ENCODE results near the gene MYH3.

The MYH3 gene

DNA sequence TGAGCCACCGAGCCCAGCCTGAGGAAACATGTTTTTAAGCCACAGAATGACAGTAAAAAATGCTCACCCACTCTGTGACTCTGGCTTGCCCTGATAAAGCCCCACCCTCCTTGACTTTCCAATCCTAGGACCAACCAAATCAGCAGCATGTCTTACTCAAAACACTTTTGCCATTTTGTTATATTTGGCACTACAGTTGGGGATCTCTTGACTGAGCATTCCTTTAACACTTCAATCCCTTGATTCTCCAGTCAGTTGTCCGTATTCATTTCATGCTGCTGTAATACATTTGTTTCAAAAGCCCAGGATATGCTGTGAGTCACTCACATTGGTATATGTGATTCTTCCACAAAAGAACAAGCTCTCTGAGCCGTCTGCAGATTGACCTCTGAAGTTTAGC lies 8.2 kb downstream of the MYH3 start:
- DNase-seq = no peak

DNA sequence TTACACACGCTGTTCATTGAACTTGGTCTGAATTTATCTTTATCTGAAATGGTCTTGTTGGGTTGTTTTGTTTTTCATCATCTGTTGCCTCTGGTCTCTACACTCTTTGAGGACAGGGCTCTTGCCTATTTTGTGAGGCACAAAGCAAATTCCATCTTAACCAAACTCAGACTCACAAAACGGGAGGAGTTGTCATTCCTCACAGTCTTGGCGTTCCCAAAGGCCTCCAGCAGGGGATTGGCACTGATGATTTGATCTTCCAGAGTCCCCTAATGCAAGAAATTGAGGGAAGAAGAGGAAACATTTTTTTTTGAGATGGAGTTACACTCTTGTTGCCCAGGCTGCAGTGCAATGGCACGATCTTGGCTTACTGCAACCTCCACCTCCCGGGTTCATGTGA lies 8.7 kb downstream of the MYH3 start:
- DNase-seq = no peak

DNA sequence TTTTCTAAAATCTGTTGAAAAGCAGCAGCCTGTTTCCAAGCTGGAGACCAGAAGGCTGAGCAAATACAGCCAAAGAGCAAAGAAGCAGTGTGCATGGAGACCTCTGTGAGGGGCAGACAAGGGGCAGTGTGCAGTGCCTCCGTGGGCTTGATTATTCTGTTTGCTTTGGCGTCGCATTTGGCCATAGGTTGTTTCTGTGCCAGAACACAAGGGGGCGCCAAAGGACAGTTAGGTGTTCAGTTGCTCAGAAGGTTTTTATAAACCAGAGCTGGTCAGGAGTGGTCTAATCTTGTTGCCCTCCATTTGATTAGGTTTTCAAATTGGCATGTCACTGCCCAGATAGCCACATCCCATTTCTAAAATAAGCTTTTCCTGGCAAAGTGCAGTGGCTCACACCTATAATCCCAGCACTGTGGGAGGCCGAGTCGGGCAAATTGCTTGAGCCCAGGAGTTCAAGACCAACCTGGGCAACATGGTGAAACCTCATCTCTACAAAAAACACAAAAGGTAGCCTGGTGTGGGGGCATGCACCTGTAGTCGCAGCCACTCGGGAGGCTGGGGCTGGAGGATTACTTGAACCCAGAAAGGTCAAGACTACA lies 10.6 kb downstream of the MYH3 start:
- DNase-seq = peak; percentile 53

DNA sequence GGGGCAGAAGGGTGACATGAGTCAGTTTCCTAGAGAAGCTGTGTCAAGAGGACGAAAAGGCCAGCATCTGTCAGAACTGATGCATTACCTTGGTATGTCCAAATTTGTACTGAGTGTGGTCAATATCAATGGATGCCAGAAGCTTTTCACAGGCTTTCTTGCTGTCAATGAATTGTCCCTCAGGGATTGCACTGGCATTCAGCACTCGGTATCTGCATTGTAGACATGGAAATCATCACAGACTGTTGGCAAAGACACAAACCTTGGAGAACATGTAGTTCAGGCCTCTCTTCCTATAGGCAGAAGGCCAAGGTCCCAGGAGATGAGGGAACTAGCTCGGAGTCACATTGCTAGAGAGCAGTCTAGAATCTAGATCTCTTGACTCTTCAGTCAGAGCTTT lies 16.6 kb downstream of the MYH3 start:
- DNase-seq = no peak

DNA sequence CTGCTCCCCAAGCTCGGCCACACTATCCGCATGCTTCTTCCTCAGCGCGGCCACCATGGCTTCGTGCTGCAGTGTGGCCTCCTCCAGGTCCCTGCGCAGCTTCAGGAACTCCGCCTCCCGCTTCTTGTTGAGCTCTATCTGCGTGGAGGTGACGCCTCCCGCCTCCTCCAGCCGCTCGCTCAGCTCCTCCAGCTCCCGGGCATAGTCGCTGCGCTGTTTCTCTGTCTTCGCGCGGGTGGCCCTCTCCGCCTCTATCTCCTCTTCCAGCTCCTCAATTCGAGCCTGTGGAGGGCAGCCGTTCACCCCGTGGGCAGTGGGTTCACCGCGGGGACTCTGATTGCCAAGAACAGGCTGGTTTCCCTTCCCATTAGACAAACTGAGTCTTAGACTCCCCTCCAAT lies 19.0 kb downstream of the MYH3 start:
- DNase-seq = no peak

DNA sequence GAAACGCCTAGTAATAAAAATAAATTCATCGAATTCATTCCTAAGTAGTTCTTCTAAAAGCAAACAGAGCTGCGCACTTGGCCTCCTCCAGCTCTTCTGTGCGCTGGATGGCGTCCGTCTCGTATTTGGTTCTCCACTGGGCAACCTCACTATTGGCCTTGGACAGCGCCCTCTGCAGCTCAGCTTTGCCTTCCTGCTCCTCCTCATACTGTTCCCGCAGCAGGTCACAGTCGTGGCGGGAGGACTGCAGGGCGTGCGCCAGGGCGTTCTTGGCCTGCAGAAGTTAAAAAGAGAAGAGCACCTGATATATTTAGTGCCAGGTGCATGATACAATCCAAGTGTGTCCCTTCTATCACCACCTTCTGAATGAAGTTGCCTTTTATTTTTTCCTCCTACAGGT lies 21.8 kb downstream of the MYH3 start:
- no peak for DNase-seq

DNA sequence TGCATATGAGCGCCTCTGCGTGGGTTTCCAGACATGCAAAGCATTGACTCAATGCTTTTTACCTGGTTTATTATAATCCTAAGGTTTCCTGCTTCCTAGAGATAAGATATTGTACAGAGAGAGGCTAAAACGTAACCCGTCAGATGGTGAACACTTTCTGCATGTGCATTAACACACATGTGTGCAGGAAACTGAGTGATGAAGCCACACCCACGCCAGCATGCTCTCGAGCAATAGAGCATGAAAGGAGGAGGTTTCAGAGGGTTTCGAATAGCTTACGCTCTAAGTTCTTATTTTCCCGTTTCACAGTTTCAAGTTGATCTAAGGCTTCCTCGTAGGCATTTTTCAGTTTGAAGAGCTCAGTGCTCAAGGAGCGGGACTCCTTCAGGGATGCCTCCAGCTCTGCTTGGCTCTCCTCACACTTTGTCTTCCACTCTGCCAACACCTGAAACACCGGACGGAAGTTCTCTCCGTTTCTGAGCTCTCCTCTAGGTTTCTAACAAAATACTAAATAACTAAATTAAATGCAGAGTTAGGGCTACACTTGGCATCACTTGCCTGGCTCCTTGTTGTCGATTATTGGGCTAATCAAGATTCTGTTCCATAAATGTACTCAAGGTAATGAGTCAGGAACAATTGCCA lies 23.2 kb downstream of the MYH3 start:
- DNase-seq = no peak

DNA sequence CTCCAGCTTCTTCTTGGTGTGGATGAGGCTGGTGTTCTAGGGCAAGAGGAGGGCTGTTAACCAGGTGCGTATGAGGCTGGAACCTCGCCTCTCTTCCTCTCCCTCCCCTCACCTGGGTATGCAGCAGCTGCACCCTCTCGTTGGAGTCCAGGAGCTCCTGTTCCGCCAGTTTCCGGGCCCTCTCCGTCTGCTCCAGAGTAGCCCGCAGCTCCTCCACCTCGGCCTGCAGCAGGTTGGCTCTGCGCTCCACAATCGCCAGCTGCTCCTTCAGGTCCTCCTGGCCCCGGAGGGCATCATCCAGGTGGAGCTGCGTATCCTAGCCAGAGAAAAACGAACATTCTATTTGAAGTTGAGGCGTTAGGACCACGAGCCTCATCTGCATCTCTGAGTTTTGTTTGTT lies 25.4 kb downstream of the MYH3 start:
- no peak for DNase-seq

DNA sequence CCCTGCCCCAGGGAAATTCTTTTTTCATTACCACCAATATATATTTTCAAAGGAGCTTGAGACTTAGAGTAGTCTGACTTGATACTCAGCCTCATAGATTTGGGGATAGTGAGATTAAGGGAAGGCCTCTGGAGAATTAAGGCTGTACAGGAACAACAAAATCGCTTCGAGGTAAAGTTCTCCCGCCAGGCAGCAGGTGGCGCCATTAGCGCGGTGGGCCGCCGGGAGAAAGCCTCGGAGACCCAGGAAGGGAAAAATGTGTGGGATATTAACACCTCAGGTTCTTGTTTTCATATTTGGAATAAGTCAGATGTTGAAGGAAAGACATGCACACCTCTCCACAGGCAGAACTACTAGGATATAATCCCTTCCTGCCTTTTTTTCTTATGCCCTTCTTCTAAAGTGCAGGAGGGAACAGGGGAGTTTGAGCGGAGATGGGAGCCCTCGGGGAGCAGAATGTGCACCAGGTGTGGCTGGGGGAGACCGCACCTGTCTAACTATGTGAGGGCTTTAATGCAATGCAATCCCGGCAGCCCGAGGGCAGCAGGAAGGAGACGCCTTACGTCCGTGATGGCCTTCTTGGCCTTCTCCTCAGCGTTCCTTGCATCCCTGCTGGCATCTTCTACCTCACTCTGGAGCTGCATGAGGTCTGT lies 25.9 kb downstream of the MYH3 start:
- DNase-seq = peak; percentile 1

DNA sequence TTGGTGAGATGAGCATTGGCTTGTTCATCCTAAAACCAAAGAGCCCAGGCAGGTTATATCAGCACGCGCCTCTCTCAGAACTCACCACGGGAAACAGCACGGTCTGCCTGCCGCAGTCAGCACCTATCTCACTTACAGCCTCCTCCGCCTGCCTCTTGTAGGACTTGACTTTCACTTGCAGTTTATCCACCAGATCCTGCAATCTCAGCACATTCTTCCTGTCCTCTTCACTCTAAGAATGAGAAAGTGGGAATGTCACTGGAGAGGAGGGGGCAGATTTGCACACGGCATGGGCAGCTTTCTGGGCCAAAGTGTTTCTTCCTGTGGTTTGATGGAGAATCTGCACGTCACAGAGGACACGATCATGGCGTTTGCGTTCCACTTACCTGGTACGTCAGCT lies 27.4 kb downstream of the MYH3 start:
- DNase-seq = no peak

DNA sequence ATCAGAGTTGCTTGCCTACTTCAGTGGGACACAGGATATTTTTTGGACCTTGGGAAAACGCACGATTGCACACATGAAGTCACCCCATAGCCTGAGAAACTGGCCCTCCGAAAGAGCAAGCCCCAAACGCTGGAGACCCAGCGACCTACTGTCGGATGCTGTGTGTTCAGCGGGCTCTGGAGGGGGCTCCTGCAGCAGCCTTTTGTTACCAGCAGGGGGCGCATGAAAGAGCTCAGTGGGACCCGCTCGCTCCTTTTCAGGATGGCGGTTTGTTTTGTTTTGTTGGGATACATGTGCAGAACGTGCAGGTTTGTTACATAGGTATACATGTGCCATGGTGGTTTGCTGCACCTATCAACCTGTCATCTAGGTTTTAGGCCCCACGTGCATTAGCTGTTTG lies 28.4 kb downstream of the MYH3 start:
- peak; percentile 1 for DNase-seq

DNA sequence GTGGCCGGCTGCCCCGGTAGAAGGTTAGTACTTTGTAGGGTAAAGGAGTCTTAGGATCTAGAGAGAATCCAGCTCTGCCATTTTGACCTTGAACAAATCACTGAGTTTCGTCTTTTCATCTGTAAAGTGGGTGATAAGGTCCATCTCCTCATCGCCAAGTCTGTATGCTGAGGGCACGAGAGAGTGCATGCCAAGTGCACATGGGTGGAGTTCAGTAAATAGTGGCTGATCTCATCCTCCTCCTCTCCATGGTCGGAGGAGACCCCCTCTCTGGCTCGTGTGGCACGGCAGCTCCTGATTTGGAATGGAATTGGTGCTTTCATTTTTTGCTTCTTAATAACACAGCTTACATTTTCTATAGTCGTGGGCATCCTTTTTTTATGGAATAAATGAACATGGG lies 30.7 kb downstream of the MYH3 start:
- no peak for DNase-seq

DNA sequence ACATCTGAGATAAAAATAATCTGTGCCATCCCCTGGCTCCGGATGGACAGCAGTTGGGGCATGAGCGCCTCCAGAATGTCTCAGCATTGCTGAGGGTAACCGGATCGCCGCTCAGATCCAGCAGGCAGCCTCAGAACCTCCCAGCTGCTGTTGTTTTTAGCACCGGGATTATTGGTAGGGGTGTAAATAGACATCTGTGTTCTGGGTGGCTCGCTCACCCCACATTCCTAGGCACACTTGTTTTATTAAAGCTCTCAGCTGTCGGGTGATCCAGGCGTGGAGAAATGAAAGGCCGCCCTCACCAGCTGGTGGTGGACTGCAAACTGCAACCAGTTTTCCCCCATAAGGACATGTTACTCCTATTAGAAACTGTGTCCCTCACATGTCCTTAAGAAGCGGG lies 32.1 kb downstream of the MYH3 start:
- no peak for DNase-seq

DNA sequence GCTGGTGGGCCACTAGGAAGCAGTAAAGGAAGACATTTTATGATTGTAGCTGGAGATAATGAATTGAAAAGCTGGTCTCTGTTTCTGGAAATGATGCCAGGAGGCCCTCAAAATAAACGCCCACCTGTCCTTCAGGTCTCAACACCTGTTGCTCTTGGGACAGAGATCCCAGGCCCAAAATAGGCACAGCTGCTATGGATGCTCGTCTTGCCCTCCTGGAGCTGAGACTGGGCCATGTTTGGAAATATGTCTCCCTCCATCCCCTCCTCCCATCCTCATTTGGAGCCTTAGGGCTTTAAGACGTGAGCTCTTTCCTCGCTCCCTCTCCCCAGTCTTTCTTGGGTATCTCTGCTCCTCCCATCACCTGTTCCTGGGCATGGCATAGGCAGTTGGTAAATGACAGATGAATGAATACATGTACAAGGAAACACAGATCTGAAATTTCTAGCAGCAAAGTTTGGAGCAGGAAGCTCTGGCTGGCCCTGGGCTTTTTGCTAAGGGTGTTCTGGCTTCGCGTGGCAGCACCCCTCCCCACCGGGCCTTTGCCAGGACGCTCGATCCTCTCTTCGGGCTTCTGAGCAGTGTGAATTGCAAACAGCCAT lies 33.3 kb downstream of the MYH3 start:
- no peak for DNase-seq

DNA sequence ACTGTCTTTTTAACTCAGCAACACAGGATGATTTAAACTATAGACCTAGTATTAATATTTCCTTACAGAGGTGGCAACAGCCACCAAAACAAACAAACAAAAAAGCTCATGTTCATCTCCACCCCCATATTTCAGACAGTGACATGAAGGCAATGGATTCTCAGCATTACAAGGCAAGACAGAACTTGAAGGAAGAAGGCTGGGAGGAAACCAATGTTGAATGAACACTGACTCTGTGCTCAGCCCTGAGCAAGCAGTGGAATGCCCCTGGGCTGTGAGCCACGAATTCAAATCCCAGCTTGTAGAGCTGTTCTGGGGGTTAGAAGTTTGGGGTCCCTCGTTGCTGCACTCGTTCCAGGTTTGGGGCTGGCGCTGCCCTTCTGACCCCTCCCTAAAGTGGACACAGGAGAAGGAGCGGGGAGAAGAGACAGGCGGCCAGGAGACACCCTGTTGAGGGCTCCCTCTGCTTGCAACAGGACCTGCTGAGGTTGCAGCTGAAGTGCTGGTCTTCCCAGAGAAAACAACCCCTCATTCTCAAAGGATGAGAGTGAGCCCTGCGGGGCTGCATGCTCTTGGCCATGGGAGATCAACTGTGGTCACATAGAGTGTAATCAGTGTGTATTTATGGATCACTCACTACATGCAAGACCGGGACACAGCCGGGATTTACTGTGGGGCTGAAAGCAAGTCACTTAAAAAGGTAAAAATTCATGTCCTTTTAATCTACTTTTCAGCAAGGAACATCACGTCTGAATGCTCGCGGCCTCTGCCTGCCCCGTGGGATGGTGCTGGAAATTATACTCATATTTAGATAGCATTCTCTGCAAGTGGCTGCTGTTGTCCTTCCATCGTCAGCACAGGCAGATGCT lies 34.3 kb downstream of the MYH3 start:
- DNase-seq = no peak

DNA sequence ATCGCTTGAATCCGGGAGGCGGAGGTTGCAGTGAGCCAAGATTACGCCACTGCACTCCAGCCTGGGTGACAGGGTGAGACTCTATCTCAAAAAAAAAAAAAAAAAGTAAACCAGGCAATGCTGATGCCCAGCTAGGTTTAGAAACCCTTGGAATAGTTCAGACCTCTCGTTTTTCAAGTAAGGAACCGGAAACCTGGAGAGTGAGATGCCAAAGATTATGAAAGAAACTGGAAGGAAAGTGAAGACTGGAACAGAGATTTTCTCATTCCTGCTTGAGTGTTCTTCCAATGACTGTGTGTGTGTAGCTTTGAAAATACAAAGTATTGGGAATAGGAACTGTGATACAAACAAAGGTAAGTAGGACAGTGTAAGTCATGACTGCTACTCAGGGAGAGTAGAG lies 35.7 kb downstream of the MYH3 start:
- no peak for DNase-seq

DNA sequence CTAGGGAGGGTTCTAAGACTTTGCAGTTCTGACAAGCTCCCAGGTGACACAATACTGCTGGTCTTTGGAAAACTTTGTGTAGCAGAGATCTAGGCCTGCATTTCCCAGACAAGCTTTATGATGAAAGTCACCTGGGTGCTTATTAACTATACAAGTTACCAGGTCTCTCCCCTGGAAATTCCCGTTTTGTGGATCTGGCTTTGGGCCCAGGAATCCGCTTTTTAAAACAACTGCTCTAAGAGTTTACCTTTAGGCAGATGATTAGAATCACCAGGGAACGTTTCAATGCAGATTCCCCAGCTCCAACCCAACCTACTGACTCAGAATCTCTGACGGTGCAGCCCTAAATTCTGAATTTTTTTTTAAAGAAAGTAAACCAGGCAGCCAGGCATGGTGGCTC lies 36.3 kb downstream of the MYH3 start:
- DNase-seq = no peak

DNA sequence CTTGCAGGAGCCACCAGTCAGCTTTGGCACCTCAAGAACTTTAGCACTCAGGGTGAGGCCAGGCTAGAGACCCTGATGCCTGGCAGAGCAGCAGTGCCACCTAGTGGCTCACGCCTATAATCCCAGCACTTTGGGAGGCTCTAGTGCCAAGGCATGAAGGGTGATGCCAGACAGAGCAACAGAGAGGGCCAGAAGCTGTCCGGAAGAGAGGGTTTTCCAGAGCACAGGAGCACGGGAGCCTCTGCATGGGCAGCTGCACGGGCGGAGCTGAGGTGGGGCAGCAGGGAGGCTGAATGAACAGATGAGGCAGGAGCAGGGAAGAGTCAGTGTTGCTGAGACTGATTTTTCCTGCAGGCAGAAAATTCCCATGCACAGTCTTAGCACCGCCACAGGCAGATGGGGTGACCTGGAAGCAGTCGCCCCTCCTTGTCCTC lies 38.9 kb downstream of the MYH3 start:
- peak; percentile 55 for DNase-seq

DNA sequence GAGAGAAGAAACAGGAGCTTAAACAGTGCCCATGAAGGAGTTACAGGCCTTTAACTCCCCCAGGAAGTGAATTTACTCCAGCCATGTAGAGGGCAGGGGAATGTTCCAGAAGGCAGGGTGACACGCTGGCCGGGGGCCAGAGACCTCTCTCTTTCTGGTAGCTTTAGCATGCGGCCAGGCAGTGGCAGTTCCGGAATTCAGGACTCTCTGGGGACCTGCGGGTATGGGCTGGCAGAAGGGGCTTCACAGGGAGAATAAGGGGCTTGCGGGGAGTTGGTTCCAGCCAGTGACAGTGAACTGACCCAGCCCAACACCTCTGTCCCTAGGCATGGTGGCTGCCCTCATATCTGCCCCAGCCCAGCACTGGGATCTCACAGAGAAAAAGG lies 40.0 kb downstream of the MYH3 start:
- no peak for DNase-seq

DNA sequence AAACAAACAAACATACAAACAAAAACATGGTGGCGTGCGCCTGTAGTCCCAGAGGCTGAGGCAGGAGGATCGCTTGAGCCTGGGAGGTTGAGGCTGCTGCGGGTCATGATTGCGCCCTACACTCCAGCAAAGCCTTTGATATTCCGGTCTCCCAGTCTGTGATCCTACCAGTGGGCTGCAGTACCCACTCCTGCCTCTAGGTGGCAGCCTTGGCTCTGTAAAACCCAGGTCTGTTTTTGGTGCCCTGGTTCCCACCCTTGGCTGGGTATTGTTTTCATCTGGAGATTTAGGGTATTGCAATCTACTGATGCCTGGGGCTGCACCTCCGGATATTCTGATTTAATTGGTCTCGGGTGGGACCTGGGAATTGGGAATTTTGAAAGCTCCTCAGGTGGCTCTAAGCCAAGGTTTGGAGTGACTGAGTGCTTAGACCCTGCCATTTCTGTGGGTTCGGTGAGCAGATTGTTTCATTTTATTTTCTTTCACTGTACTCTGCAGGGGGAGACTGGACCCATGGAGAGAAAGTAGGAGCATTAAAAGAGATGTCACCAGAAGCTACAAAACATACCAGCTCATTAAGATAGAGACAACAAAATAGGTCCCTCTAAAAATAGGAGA lies 40.5 kb downstream of the MYH3 start:
- peak; percentile 46 for DNase-seq

DNA sequence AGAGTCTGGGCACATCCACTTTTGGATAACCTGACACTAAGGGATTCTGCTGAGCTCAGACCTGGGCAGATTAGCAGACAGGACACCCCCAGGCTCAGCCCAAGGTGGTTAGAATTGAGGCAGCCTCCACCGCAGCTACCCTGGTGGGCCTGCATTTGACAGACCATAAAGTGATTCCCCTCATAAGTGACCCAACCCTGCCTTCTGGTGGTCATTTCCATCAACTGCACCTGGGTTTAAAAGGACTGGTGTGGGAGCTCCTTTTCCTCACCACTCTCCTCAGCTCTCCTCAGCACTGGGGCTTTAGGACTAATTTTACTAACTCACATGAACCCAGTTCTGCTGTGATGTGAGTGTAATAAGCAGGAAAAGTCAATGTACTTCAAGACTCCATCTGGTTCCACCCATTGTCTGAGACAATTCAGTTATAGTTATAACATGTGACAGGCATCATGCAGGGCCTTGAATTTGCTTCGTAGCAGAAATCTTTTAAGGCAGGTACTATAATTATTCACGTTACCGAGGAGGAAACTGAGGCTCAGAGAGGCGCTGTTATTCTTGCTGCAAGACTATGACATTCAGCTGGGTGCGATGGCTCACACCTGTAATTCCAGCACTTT lies 42.5 kb downstream of the MYH3 start:
- peak; percentile 16 for DNase-seq

DNA sequence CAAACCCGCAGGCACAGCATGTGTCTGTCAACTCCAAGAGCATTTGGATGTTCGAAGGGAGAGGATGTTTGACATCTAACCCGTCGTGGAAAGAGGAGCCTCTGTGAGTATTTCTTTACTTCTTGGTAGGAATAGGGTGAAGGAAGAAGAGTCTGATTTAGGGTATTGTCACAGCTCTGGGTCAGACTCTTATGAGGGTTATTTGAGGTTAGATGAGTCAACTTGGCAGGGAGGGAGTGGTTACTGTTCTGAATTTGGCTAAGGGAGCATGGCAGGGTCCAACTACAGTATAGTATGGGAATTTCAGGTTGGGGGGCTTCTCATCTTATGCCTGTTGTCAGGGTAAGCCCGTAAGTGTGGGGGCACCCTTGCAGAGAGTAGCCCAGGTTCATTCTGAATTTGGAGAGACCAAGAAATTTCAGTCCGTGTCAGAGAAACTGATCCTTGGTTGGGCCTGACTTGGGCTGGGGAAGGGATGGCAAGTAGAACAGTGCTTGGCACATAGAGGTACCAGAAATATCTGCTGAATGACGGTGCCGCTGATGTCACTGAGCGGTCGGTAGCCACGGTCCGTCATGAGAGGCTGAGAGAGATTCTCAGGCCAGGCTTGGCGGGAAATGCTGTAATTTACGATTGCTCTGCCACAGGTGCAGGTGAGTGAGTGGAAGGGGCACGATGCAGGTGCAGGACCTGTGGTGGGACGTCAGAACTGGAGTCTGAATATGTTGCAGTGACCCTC lies 43.2 kb downstream of the MYH3 start:
- DNase-seq = no peak
